Measurements from ENCODE around the gene ZBTB22.
"Not testable (repeated sequence)": the region's sequence is repeated elsewhere in the genome, so short reads cannot be mapped to it uniquely, and the experiment has no call there.

GRCh38 chr6:33364475-33365205 lies 47.1 kb upstream of the ZBTB22 start:
- TF ChIP-seq CTCF (IDR thresholded peaks at IDR 0.05); EZH2 (IDR thresholded peaks at IDR 0.05; ENCODE audit: borderline replicate concordance, insufficient read depth, low read depth, low read length, poor library complexity, severe bottlenecking): not testable (repeated sequence)
